Progenitor cell of endocrine pancreas (in vitro differentiated cells): Measurements from ENCODE around the gene SLC35F6. TPM values are rescaled to one million over a fixed set of nuclear protein-coding genes. Genes with fewer than 3 reads are reported as not detected.

ENCODE experiments used
- DNase-seq: peaks from one replicate; pipeline ENCODE4 v3.0.0; 2021; ENCODE audit warnings: low spot score; ENCODE audit not compliant: unreplicated experiment
- H3K27ac Mint-ChIP-seq: 2 replicates; pipeline ENCODE4 v1.8.0; 2021; ENCODE audit warnings: mild to moderate bottlenecking, moderate library complexity, mixed read lengths
- H3K27me3 Mint-ChIP-seq: 2 replicates; pipeline ENCODE4 v1.8.0; 2021; ENCODE audit warnings: mixed read lengths
- H3K36me3 Mint-ChIP-seq: 2 replicates; pipeline ENCODE4 v1.8.0; 2022; ENCODE audit warnings: mixed read lengths; ENCODE audit not compliant: insufficient read depth
- H3K4me1 Mint-ChIP-seq: 2 replicates; pipeline ENCODE4 v1.8.0; 2021; ENCODE audit warnings: low read depth, mixed read lengths
- H3K4me3 Mint-ChIP-seq: 2 replicates; pipeline ENCODE4 v1.8.0; 2021; ENCODE audit warnings: low read depth, mild to moderate bottlenecking, moderate library complexity, mixed read lengths
- H3K9me3 Mint-ChIP-seq: 2 replicates; pipeline ENCODE4 v1.8.0; 2021; ENCODE audit warnings: low read depth, mixed read lengths
- long read RNA-seq: library from polyadenylated mRNA; unstranded; transcript quantifications from one replicate; pipeline ENCODE4 v2.0.0, GENCODE V29; 2020
- total RNA-seq: library from RNA; stranded (reverse); gene quantifications from 2 replicates; pipeline ENCODE4 v1.2.1, GENCODE V29; 2021
- TF ChIP-seq, protein P1 (sequence below): fragments of 200-600 bp; sonication (generic); IDR thresholded peaks from one replicate; pipeline ENCODE4 v1.5.0; 2021; ENCODE audit warnings: antibody characterized with exemption, mild to moderate bottlenecking; ENCODE audit not compliant: unreplicated experiment

SLC35F6 gene, protein sequence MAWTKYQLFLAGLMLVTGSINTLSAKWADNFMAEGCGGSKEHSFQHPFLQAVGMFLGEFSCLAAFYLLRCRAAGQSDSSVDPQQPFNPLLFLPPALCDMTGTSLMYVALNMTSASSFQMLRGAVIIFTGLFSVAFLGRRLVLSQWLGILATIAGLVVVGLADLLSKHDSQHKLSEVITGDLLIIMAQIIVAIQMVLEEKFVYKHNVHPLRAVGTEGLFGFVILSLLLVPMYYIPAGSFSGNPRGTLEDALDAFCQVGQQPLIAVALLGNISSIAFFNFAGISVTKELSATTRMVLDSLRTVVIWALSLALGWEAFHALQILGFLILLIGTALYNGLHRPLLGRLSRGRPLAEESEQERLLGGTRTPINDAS
- 19.2 and 19.9 TPM in 2 replicates for total RNA-seq
- long read RNA-seq, partial matches to known transcripts: 1 of 5 reads
- long read RNA-seq, other reads (novel, unspliced or antisense): 1 of 5 reads

DNA sequence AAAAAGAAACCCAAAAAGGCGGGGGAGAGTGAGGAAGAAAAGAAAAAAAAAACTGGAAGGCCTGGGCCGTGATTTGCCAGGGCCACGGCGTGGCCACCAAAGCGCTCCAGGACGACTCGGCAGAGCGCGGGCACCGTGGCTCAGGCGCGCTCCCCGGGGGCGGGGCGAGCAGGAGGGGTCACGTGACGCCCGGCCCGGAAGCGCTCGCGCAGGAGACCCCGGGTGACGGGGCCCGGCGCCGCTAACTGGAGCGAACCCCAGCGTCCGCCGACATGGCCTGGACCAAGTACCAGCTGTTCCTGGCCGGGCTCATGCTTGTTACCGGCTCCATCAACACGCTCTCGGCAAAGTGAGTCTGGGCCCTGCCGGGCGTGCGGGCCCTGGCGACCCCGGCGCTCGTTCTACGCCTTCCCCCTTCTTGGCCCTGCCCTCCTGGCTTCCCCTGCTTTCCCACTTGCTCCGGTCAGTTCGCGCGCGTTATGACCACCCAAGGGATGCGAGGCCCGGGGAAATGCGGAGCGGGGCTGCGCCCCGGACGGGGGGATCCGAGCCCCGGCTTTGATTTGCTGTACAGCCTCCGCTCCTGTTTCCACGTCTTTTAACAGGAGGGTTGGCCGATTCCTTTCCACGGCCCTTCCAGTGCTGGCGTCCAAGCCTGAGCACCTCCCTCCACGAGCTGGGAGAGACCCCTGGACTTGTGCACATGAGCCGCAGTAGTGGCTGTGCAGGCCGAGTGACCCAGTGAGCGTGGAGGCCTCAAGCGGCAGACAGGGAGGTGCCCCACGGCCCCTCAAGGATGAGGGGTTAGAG lies at the start of gene SLC35F6:
SLC35F6 (plus strand) TSS at position 207 of the 810 bp plus-strand sequence; CDS start at position 273, 66 bp downstream.
- TF ChIP-seq, protein P1, sequence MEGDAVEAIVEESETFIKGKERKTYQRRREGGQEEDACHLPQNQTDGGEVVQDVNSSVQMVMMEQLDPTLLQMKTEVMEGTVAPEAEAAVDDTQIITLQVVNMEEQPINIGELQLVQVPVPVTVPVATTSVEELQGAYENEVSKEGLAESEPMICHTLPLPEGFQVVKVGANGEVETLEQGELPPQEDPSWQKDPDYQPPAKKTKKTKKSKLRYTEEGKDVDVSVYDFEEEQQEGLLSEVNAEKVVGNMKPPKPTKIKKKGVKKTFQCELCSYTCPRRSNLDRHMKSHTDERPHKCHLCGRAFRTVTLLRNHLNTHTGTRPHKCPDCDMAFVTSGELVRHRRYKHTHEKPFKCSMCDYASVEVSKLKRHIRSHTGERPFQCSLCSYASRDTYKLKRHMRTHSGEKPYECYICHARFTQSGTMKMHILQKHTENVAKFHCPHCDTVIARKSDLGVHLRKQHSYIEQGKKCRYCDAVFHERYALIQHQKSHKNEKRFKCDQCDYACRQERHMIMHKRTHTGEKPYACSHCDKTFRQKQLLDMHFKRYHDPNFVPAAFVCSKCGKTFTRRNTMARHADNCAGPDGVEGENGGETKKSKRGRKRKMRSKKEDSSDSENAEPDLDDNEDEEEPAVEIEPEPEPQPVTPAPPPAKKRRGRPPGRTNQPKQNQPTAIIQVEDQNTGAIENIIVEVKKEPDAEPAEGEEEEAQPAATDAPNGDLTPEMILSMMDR: no peak
- Mint-ChIP-seq H3K4me1 (peaks cover 8% of the 10 kb centered on the region), H3K4me3 (peak within 1 kb of the TSS; percentile 84), H3K9me3 (no peaks in the 10 kb centered on the region), H3K27me3 (no peaks in the 10 kb centered on the region), H3K36me3 (no peaks in the 10 kb centered on the region), H3K27ac (peak within 1 kb of the TSS; percentile 80)
- DNase-seq: peak; percentile 73

DNA sequence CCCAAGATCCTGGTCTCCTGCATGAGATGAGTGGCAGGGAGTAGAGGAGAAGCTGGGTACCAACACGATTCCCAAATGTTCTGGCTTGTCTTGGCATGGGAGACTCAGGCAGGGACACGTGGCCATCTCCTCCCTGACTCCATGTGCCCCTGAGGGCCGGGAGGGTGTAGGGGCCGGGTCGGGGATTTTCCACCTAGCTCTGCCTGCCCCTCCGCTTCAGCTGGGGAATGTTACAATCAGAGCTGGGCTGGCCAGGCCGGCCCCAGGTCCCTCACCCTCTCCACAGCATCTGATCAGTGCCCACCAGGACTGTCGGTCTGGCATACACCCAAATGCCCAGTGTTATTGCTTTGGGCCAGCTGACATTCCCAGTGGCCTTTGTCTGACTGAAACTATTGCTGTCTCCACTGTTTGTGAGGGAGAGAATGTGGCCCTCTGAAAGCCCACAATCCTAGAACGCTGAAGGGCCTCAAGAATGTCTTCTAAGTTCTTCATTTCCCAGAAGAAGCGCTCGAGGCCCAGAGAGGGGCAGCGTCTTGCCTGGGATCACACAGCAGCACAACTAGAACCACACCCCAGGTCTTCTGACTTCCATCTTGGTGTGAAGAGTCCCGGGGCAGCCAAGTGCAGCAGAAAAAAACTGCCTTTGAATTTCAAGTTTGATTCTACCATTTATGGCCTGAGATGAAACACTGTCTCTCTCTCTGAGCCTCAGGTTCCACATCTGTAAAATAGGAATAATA lies 48.4 kb upstream of the SLC35F6 start:
- H3K4me3 Mint-ChIP-seq: no peak overlapping the region
- no peaks in the 10 kb centered on the region for H3K36me3 Mint-ChIP-seq
- TF ChIP-seq, protein P1: no peak
- H3K9me3 Mint-ChIP-seq: no peaks in the 10 kb centered on the region
- H3K4me1 Mint-ChIP-seq: no peaks in the 10 kb centered on the region
- H3K27me3 Mint-ChIP-seq: peaks cover 31% of the 10 kb centered on the region
- peak overlapping the region; percentile 44 for H3K27ac Mint-ChIP-seq
- DNase-seq: no peak

GRCh38 chr2:26716340-26716739 lies 47.7 kb upstream of the SLC35F6 start:
- TF ChIP-seq, protein P1: no peak
- H3K9me3 Mint-ChIP-seq: no peaks in the 10 kb centered on the region
- peaks cover 26% of the 10 kb centered on the region for H3K27me3 Mint-ChIP-seq
- H3K36me3 Mint-ChIP-seq: no peaks in the 10 kb centered on the region
- peak overlapping the region; percentile 44 for H3K27ac Mint-ChIP-seq
- H3K4me3 Mint-ChIP-seq: no peak overlapping the region
- peaks cover 1% of the 10 kb centered on the region for H3K4me1 Mint-ChIP-seq
- DNase-seq: no peak

DNA sequence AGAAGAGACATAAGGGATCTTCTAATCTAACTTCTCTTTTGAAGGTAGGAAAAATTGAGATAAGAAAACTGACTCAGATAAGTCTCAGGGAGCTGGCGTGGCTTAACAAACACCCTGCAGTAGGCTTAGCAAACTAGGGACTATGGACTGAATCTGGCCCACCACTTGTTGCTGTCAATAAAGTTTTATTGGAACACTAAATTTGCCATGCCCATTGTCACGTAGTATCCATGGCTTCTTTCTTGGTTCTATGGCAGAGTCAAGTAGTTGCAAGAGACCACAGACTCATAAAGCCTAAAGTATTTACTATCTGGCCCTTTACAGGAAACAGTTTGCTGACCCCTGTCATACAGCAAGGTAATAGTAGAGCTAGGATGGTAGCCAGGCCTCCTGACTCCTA lies 47.3 kb upstream of the SLC35F6 start:
- peaks cover 5% of the 10 kb centered on the region for H3K4me1 Mint-ChIP-seq
- H3K36me3 Mint-ChIP-seq: no peaks in the 10 kb centered on the region
- H3K27ac Mint-ChIP-seq: no peak overlapping the region
- no peak overlapping the region for H3K4me3 Mint-ChIP-seq
- peaks cover 25% of the 10 kb centered on the region for H3K27me3 Mint-ChIP-seq
- TF ChIP-seq, protein P1: no peak
- no peak for DNase-seq
- H3K9me3 Mint-ChIP-seq: no peaks in the 10 kb centered on the region

- Mint-ChIP-seq H3K27ac (no peak overlapping the region), H3K4me1 (peaks cover 6% of the 10 kb centered on the region), H3K27me3 (peaks cover 20% of the 10 kb centered on the region), H3K4me3 (no peak overlapping the region), H3K9me3 (no peaks in the 10 kb centered on the region), H3K36me3 (no peaks in the 10 kb centered on the region)
- TF ChIP-seq, protein P1: no peak
- DNase-seq: no peak
Observed at GRCh38 chr2:26717362-26717761, 46.7 kb upstream of the SLC35F6 start.
